Effector memory CD8-positive, alpha-beta T cell (primary cell): ENCODE results near the gene COX7A1.
A peak's percentile ranks its signal among the peaks of the same experiment; 100 is the strongest.
"Not testable (repeated sequence)": the region's sequence is repeated elsewhere in the genome, so short reads cannot be mapped to it uniquely, and the experiment has no call there.

Source experiments
- ATAC-seq: fragments of 150-1000 bp; cut with Tn5 transposase; replicated peaks from 2 replicates; pipeline ENCODE4 v1.10.0; 2021; ENCODE audit warnings: mild to moderate bottlenecking, moderate library complexity
- DNase-seq, 3 experiments: peaks; one replicate each; pipeline ENCODE4 v3.0.0; 2021
- H3K27ac Mint-ChIP-seq, 2 donors: one replicate each; pipeline ENCODE4 v1.8.0; 2022; ENCODE audit warnings: mild to moderate bottlenecking in 2 of 2, mixed read lengths in 2 of 2, moderate library complexity in 2 of 2
- H3K27me3 Mint-ChIP-seq, 2 donors: one replicate each; pipeline ENCODE4 v1.8.0; 2022; ENCODE audit warnings: mixed read lengths in 2 of 2
- H3K36me3 Mint-ChIP-seq: one replicate; pipeline ENCODE4 v1.8.0; 2022; ENCODE audit warnings: mild to moderate bottlenecking, moderate library complexity, mixed read lengths; ENCODE audit not compliant: insufficient read depth
- H3K4me1 Mint-ChIP-seq, 2 donors: one replicate each; pipeline ENCODE4 v1.8.0; 2022; ENCODE audit warnings: low read depth in 2 of 2, mixed read lengths in 2 of 2
- H3K4me3 Mint-ChIP-seq, 2 donors: one replicate each; pipeline ENCODE4 v1.8.0; 2022; ENCODE audit warnings: mild to moderate bottlenecking in 2 of 2, mixed read lengths in 2 of 2, moderate library complexity in 2 of 2
- H3K9me3 Mint-ChIP-seq, 2 donors: one replicate each; pipeline ENCODE4 v1.8.0; 2022; ENCODE audit warnings: mixed read lengths in 2 of 2

The COX7A1 gene

DNA sequence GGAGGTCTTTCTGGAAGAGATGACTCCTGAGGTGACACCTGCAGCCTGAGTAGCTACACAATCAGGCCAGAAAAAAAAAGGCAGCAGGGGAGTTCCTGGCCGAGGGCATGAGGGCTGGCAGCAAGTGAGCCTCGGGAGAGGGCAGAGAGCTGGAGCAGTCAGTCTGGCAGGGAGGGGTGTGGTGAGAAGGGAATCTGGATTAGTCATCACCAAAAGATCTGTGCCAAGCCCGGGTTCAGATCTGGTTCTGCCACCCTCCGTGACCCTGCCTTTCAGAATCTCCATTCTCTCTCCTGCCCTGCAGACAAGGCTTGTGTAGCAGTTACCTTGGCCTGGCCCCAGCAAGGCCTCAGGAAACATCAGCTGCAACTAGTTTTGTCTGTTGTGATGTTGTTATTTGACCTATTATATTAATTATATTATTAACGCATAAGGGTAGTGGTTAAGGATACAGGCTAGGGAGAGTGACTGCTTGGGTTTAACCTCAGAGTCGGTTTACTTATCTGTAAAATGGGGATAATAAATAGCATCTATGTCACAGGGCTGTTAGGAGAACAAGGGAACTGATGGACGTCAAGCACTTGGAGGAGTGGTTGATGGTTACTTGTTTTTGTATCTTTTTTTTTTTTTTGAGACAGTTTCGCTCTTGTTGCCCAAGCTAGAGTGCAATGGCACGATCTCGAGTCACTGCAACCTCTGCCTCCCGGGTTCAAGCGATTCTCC lies 15.1 kb downstream of the COX7A1 start:
- Mint-ChIP-seq H3K27ac (peak overlapping the region in 1 of 2 donors; percentile 85), H3K36me3 (peaks cover 33% of the 10 kb centered on the region), H3K4me3 (peak overlapping the region in 1 of 2 donors; percentile 42), H3K9me3 (no peaks in the 10 kb centered on the region), H3K4me1 (peaks cover 18 to 24% of the 10 kb centered on the region in 2 donors), H3K27me3 (no peaks in the 10 kb centered on the region)
- ATAC-seq (no peak), DNase-seq (no peak)

DNA sequence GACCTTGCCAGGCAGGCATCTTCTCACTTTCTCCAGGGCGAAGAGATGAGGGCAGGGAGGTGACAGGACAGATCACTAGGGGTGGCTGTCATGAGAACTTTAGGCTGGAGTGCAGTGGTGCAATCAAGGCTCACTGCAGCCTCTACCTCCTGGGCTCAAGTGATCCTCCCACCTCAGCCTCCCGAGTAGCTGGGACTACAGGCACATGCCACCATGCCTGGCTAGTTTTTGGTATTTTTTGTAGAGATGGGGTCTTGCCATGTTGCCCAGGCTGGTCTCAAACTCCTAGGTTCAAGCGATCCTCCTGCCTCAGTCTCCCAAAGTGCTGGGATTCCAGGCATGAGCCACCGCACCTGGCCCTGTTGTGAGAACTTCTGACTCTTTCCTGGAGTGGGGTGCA lies 17.4 kb downstream of the COX7A1 start:
- not testable (repeated sequence) for H3K4me3 Mint-ChIP-seq, DNase-seq, H3K27me3 Mint-ChIP-seq, H3K27ac Mint-ChIP-seq, H3K9me3 Mint-ChIP-seq, ATAC-seq
- Mint-ChIP-seq H3K4me1 (peaks cover 13 to 20% of the 10 kb centered on the region in 2 donors), H3K36me3 (peaks cover 12% of the 10 kb centered on the region)

DNA sequence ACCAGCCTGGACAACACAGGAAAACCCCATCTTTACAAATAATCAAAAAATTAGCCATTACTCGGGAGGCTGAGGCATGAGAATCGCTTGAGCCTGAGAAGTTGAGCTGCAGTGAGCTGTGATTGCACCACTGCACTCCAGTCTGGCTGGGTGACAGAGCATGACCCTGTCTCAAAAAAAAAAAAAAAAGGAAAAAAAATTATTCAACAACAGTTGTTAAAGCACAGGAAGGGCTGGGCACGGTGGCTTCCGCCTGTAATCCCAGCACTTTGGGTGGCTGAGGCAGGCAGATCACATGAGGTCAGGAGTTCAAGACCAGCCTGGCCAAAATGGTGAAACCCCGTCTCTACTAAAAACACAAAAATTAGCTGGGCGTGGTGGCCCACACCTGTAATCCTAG lies 21.0 kb downstream of the COX7A1 start:
- peaks cover 20 to 24% of the 10 kb centered on the region in 2 donors for H3K4me1 Mint-ChIP-seq
- not testable (repeated sequence) for H3K9me3 Mint-ChIP-seq, H3K27me3 Mint-ChIP-seq, H3K36me3 Mint-ChIP-seq
- H3K27ac Mint-ChIP-seq, result peak overlapping the region; percentile 87 to 89
- ATAC-seq (peak; percentile 18), DNase-seq (peak in 2 of 3 experiments; percentile 11 to 13)
- peak overlapping the region; percentile 36 to 37 for H3K4me3 Mint-ChIP-seq

DNA sequence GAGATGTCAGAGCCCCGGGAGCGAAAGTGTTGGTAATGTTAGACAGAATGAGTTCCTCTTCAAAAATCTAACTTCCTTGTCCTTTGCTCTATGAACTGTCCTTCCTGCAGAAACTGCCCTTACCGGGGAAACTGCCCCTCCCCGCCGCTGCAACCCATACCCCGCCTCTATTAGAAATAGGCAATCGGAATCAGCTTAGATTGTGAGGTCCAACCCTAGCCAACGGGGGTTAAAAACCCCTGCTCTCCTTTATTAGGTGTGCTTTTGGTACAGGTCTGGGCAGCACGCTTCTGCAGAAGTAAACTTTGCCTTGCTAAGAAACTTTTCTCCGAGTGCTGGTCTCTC lies 23.9 kb downstream of the COX7A1 start:
- H3K9me3 Mint-ChIP-seq, result no peaks in the 10 kb centered on the region
- peaks cover 5% of the 10 kb centered on the region for H3K36me3 Mint-ChIP-seq
- ATAC-seq (peak; percentile 1), DNase-seq (no peak)
- H3K4me3 Mint-ChIP-seq, result peak overlapping the region; percentile 71 to 79
- no peaks in the 10 kb centered on the region for H3K27me3 Mint-ChIP-seq
- H3K4me1 Mint-ChIP-seq, result peaks cover 20 to 24% of the 10 kb centered on the region in 2 donors
- H3K27ac Mint-ChIP-seq, result peak overlapping the region; percentile 66 to 92

DNA sequence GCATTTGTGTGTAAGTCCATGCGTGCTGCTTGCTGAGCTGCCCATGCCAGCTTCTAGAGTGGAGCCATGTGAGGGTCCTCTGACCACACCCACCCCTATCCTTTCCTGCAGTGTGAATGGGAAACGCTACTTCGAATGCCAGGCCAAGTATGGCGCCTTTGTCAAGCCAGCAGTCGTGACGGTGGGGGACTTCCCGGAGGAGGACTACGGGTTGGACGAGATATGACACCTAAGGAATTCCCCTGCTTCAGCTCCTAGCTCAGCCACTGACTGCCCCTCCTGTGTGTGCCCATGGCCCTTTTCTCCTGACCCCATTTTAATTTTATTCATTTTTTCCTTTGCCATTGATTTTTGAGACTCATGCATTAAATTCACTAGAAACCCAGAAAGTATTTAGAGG lies 26.7 kb downstream of the COX7A1 start:
- H3K36me3 Mint-ChIP-seq, result peaks cover 25% of the 10 kb centered on the region
- DNase-seq (no peak), ATAC-seq (no peak)
- no peaks in the 10 kb centered on the region for H3K9me3 Mint-ChIP-seq
- no peaks in the 10 kb centered on the region for H3K27me3 Mint-ChIP-seq
- no peak overlapping the region for H3K4me3 Mint-ChIP-seq
- H3K4me1 Mint-ChIP-seq, result peaks cover 8 to 11% of the 10 kb centered on the region in 2 donors
- H3K27ac Mint-ChIP-seq, result no peak overlapping the region

DNA sequence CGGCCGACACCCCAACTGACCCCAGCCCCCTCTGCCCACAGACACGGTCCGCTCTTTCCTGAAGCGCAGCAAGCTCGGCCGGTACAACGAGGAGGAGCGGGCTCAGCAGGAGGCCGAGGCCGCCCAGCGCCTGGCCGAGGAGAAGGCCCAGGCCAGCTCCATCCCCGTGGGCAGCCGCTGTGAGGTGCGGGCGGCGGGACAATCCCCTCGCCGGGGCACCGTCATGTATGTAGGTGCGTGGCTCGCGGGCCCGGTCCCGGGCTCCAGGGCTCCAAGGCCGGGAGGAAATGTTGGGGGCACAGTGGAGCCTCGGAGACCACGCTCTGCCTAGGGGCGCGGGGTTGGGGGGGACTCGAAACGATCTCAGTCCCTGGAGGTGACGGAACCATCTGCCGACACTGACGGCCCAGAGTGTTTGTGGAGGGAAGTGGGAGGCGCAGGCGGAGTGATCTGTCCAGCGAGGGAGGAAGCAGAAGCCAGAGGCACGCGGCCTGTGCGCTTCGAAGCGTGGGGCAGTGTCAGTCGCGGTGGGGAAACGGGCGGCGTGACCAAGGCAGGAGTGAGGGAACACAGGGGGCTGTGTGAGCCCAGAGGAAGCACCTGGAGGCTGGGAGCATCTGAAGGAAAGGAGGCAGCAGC lies 30.6 kb downstream of the COX7A1 start:
- Mint-ChIP-seq H3K4me3 (no peak overlapping the region), H3K27me3 (no peaks in the 10 kb centered on the region), H3K27ac (no peak overlapping the region), H3K4me1 (peaks cover 16 to 19% of the 10 kb centered on the region in 2 donors), H3K36me3 (peaks cover 55% of the 10 kb centered on the region), H3K9me3 (no peaks in the 10 kb centered on the region)
- no peak for ATAC-seq
- DNase-seq, result no peak

DNA sequence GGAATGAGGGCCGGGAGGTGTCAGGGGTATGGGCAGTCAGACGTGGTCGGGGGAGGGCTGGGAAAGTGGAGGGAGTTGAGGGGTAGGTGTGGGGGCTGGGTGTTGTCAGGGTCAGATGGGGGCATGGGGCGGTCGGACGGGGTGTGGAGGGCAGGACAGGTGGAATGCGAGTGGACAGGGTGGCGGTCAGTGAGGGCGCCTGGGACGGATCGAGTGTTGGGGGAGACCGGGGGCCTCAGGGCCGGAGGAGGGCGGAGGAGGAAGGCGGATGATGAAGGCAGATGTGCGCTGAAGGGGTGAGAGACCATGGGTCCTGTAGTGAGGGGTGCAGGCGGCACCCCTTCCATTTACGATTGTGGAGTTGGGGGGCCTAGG lies 31.3 kb downstream of the COX7A1 start:
- ATAC-seq (no peak), DNase-seq (no peak)
- no peaks in the 10 kb centered on the region for H3K9me3 Mint-ChIP-seq
- H3K27ac Mint-ChIP-seq, result peak overlapping the region in 1 of 2 donors; percentile 72
- H3K27me3 Mint-ChIP-seq, result no peaks in the 10 kb centered on the region
- peaks cover 56% of the 10 kb centered on the region for H3K36me3 Mint-ChIP-seq
- H3K4me1 Mint-ChIP-seq, result peaks cover 20 to 25% of the 10 kb centered on the region in 2 donors
- H3K4me3 Mint-ChIP-seq, result no peak overlapping the region

DNA sequence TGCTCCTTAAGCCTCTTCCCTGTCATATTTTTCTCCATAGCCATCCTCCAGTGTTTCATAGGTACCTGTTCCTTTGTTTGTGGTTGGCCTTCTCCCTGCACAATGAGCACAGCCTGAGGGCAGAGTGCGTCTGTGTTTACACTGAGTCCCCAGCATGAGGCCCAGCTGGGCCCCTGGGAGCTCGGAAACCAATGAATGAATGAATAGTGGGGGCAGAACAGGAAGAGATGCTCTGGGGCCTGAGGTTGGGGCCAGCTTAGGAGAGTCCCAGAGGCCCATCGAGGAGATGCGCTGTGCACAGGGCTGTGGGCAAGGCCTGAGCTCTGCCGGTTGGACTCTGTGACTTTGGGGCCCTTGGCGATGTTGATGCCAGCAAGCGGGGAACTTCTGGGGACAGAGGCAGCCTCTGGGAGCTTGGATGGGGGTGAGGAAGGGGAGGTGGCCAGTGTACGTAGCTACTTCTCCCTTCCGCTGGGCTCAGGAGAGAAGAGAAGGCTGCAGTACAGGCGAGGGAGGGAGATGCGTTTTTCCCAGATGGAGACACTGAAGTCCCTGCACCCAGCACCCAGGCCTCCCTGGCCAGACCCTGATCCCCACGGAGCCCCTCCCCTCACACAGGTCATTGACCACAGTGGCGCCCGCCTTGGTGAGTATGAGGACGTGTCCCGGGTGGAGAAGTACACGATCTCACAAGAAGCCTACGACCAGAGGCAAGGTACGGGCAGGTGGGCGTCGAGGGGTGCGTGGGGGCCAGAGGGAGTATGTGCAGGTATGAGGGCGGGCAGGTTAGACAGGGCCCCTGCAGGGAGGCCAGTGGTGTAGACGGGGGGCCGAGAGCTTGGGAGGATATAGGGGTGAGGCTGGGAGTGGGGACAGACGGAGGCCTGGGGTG lies 31.9 kb downstream of the COX7A1 start:
- DNase-seq (no peak), ATAC-seq (no peak)

DNA sequence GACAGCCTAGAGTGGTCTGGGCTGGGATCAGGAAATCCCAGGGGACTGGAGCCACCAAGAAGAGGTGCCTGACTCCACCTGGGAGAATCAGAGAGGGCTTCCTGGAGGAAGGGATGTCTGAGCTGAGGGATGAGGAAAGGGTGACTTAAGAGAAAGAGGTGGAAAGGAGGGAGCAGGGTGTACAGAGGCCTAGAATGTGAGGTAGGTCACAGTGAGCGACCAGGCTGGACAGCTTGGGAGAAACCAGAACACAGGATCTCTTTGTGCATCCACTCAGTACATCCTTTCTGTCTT lies 36.0 kb downstream of the COX7A1 start:
- no peaks in the 10 kb centered on the region for H3K9me3 Mint-ChIP-seq
- peak overlapping the region; percentile 96 to 99 for H3K27ac Mint-ChIP-seq
- no peak for DNase-seq
- no peaks in the 10 kb centered on the region for H3K27me3 Mint-ChIP-seq
- ATAC-seq, result no peak
- peak overlapping the region; percentile 89 to 94 for H3K4me3 Mint-ChIP-seq
- H3K4me1 Mint-ChIP-seq, result peaks cover 43 to 46% of the 10 kb centered on the region in 2 donors
- H3K36me3 Mint-ChIP-seq, result peaks cover 66% of the 10 kb centered on the region

More for the DNA sequence above, 31.9 kb downstream of the COX7A1 start:
- Mint-ChIP-seq H3K27ac (peak overlapping the region in 1 of 2 donors; percentile 72), H3K36me3 (peaks cover 60% of the 10 kb centered on the region), H3K9me3 (no peaks in the 10 kb centered on the region), H3K4me3 (no peak overlapping the region), H3K4me1 (peaks cover 21 to 26% of the 10 kb centered on the region in 2 donors), H3K27me3 (no peaks in the 10 kb centered on the region)

DNA sequence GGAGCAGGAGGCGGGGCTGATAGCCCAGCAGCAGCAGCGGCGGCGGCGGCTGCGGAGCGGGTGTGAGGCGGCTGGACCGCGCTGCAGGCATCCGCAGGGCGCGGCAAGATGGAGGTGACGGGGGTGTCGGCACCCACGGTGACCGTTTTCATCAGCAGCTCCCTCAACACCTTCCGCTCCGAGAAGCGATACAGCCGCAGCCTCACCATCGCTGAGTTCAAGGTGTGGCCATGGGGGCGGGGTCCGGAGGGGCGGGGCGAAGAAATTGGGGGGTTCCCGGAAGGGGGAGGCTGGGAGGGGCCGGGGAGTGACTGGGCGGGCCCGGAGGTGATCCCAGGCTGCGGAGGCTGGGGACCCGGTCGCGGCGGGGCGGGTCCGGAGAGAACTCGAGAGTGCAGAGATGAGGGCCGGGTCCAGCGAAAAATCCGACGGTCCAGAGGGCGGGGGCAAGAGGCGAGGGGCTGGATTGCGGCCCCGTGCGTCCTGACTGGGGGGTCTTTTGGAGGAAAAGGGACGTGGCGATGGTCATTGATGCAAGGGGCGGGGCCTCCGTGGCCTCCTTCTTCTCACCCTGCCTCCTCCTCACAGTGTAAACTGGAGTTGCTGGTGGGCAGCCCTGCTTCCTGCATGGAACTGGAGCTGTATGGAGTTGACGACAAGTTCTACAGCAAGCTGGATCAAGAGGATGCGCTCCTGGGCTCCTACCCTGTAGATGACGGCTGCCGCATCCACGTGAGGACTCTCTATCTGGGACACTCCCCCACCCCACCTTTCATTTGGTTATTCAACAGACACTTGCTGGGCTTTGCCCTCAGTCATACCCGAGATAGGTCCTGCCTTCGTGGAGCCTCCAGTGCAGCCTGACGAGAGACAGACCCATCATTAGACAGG lies 36.5 kb downstream of the COX7A1 start, which contains the start of gene TBCB:
Gene TBCB, plus strand, starts transcription at position 16 of the 891 bp plus-strand sequence. Its CDS starts 93 bp downstream, at position 109.
- no peaks in the 10 kb centered on the region for H3K9me3 Mint-ChIP-seq
- no peak for DNase-seq
- ATAC-seq, result no peak
- H3K36me3 Mint-ChIP-seq, result peaks cover 65% of the 10 kb centered on the region
- H3K4me3 Mint-ChIP-seq, result peak within 1 kb of the TSS; percentile 89 to 94
- H3K4me1 Mint-ChIP-seq, result peaks cover 43 to 46% of the 10 kb centered on the region in 2 donors
- H3K27ac Mint-ChIP-seq, result peak within 1 kb of the TSS; percentile 96 to 99
- no peaks in the 10 kb centered on the region for H3K27me3 Mint-ChIP-seq

DNA sequence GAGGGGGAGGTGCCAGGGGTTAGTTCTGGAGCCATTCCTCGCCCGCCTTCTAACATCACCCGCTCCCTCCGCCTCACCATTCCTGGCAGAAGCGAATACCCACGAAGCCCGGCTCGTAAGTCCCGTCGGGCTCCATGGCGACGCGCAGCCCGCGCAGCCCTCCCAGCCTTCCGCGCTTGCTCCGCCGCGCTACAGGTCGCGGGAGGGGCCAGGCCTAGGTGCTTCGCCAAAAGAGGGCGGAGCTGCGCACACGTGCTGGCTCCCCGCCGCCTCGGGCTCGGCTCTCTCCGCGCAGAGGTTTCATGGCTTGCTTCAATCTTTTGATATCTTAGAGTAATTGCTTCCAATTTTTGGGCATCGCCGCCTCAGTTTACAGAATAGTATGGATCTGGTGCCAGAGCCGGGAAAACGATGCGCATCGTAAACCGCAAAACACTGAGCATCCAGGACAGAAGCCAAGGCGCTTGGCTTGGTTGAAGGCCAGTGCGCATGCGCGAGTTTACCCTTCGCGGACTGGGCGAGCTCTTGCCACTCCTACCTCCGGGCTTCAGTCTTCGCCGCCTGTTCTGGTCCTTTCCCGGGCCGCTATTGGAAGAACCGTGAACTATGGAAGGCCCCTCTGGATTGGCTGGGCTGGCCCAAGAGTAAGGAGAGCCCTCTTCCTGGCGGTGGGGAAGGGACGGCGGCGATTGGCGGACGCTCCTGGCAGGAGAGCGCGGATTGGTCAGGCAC lies 37.4 kb downstream of the COX7A1 start, which contains the start of gene POLR2I:
Gene POLR2I, minus strand, starts transcription at position 155 of the 732 bp plus-strand sequence. Its CDS starts 19 bp downstream, at position 136.
- peaks cover 57% of the 10 kb centered on the region for H3K36me3 Mint-ChIP-seq
- H3K27ac Mint-ChIP-seq, result peak within 1 kb of the TSS; percentile 96 to 99
- H3K9me3 Mint-ChIP-seq, result no peaks in the 10 kb centered on the region
- H3K4me1 Mint-ChIP-seq, result peaks cover 39 to 40% of the 10 kb centered on the region in 2 donors
- DNase-seq (peak; percentile 96 to 98 (median 97)), ATAC-seq (peak; percentile 80)
- H3K27me3 Mint-ChIP-seq, result no peaks in the 10 kb centered on the region
- peak within 1 kb of the TSS; percentile 89 to 94 for H3K4me3 Mint-ChIP-seq
